Measurements from ENCODE around the gene IMPA2.
"Not testable (repeated sequence)": the region's sequence is repeated elsewhere in the genome, so short reads cannot be mapped to it uniquely, and the experiment has no call there.

Gene IMPA2

DNA sequence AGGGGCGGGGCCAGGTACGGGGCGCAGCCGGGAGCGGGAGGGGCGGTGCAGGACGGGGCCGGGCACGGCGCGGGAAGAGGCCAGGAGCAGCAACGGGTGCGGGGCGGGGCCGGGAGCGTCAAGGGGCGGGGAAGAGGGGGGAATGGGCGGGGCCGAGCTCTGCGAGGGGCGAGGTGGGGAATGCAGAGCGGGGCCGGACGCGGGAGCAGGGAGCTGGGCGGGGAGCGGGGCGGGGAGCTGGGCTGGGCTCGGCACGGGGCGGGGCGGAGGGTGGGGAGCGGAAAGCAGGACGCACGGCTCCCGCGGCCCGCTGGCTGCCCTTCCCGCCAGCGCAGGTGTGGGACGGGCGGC, at the start of gene IMPA2:
TSS of gene IMPA2 (plus strand) at position 316 of the 351 bp plus-strand sequence. CDS start 163 bp downstream, outside the sequence.
- no peak for DNase-seq (ENCODE audit: low spot score)

- no peak for DNase-seq (ENCODE audit: low spot score)
Measured at GRCh38 chr18:11932393-11932792, 48.9 kb upstream of the IMPA2 start.

GRCh38 chr18:11937874-11938478, 43.3 kb upstream of the IMPA2 start:
- peak; percentile 84 for DNase-seq (ENCODE audit: low spot score)

- DNase-seq (ENCODE audit: low spot score): no peak
Measured at GRCh38 chr18:11940956-11941355, 40.4 kb upstream of the IMPA2 start.

GRCh38 chr18:11943551-11943950, 37.8 kb upstream of the IMPA2 start:
- DNase-seq (ENCODE audit: low spot score): no peak

- no peak for DNase-seq (ENCODE audit: low spot score)
Measured at GRCh38 chr18:11944252-11944651, 37.1 kb upstream of the IMPA2 start.

DNA sequence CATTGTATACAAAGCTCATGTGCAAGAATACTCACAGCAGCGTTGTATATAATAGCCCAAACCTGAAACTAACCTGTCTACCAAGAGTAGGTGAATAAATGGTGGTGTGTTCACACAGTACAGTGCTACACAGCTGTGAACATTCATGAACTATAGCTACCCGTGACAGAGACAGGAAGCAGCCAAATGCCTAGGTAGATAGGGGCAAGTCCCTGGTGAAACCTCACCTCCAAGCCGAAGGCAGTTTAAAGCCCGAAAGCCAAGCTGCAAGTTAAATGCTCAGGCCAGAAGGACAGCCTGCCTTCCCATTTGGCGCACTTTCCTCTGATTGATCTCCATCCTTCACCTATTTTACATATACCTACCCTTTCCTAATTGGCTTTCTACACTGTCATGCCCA, 36.5 kb upstream of the IMPA2 start:
- no peak for DNase-seq (ENCODE audit: low spot score)

GRCh38 chr18:11945834-11946659, 35.3 kb upstream of the IMPA2 start:
- DNase-seq (ENCODE audit: low spot score): not testable (repeated sequence)

GRCh38 chr18:11946756-11947155, 34.6 kb upstream of the IMPA2 start:
- no peak for DNase-seq (ENCODE audit: low spot score)

DNA sequence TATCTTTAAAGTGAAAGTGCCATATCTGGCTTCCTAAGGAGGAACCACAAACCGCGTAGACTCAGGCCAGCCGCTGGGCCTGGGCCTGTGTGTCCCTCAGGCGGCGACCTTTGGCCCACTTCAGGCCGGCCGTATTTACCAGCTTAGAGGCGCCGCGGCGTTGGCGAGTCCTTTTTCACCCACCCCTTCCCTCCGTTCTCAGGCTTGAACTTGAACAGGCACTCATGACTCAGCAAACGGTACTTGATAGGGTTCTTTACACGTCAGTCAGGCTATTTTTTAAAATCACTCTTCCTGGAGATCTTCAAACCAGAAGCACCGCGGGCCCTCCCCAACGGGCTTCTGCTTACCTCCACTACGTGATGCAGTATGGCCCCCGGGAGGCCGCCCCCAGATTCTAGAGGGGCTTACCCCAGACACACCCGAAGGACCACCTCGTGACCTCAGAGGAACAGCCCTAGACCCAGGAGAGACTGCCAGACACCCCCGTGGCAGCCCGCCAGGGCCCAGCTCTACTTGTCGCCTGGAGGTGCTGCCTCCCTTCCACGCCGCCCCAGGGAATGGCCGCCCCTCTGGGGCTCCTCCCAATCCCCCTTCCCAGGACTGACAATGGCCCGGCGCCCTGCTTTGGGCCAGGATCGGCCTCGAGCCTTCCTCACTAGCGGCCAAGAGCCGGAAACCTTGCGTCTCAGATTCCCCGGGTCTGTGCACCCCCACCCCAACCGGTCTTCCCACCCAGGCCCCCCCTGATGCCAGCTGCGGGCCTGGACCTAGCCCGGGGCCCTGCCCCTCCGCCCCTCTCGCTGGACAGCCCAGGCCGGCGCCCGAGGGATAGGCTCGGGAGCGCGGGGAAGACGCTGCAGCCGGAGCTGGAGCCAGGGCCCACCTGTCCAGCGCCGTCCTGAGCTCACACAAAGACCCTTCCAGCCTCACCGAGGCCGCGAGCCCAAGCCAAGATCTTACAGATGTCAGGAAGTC, 33.8 kb upstream of the IMPA2 start:
- peak; percentile 67 for DNase-seq (ENCODE audit: low spot score)

- no peak for DNase-seq (ENCODE audit: low spot score)
Measured at GRCh38 chr18:11948852-11949523, 32.3 kb upstream of the IMPA2 start.

GRCh38 chr18:11950824-11951223, 30.5 kb upstream of the IMPA2 start:
- DNase-seq (ENCODE audit: low spot score): no peak

DNA sequence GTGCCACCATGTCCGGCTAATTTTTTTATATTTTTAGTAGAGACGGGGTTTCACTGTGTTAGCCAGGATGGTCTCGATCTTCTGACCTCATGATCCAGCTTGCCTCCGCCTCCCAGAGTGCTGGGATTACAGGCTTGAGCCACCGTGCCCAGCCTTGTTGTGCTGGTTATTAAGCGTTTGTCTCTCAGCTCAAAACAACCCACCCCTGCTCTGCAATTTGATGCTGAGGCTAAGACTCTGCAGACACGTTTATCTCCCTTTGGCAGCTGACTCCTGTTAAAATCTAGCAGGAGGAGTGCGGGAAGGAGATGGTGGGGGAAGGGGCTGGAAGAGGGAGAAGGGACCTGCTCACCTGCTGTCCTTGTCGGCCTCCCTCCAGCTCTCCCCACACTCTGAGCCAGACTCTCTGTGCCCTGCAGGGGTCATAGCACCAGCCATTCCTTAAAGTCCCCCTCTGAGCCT, 29.9 kb upstream of the IMPA2 start:
- DNase-seq (ENCODE audit: low spot score): no peak

DNA sequence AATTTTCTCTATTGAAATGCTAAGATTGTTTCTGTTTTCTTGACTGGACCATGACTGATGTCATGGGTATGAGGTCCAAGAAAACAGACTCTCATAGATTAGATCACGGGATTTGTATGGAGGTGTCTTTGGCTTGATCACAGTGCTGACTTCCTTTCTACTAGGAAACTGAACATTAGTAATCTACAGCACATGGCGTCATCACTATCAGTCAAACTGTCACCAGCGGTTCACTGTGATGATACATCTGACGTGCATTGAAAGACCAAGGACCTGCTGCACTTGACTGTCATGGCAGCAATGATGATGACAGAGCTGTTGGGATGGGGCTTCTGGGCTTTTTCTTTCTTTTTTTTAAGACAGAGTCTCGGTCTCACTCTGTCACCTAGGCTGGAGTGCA, 28.2 kb upstream of the IMPA2 start:
- no peak for DNase-seq (ENCODE audit: low spot score)

DNA sequence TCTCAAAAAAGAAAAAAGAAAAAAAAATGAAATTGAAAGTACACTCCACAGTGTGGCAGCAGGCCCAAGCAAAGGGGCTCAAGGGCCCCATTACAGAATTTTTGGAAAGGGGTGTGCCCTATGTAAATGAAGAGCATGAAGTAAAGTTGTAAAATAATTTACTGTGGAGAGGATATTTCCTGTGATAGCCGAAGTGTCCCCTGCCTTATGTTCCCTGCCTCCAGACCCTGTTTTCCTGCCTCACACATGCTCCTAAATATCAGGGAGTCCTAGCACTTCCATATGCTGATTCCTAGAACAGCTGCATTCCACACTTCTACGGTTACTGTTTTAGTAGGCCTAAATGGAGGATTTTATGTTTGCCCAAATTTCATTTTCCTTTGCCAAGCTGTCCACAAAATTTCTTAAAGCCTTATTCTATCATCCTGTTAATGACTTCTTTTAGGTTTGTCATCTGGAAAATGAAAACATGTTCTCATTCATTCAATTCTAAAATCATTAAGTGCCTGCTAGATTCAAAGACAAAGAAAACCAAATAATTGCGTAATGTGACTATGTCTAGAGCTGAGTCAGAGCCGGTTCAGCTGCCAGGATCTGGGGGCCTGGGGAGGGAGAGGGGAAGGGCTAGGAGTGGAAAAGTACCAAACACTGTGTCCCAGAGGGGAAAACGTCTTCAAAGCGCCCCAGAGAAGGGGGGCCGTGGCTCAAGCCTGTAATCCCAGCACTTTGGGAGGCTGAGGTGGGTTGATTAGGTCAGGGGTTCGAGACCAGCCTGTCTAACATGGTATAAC, 25.9 kb upstream of the IMPA2 start:
- DNase-seq (ENCODE audit: low spot score): peak; percentile 73

GRCh38 chr18:11956371-11957308, 24.7 kb upstream of the IMPA2 start:
- no peak for DNase-seq (ENCODE audit: low spot score)

DNA sequence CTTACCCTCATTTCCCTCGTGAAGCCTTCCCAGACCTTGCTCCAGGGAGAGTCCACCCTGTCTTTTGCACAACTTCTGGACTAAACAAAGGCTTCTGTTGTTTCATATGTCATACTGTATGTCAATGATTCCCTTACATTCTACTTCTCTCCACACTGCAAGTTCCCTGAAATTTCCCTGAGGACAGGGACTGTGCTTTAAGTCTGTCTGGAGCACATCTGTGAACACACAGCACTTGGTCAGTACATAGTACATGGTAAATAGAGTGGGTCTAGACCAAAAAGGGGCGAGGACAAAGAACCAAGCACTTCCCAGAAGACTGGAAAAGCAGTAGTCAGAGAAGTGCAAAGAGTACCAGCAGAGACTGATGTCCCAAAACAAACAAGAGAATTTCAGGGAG, 23.7 kb upstream of the IMPA2 start:
- DNase-seq (ENCODE audit: low spot score): no peak

- not testable (repeated sequence) for DNase-seq (ENCODE audit: low spot score)
Measured at GRCh38 chr18:11959651-11960050, 21.7 kb upstream of the IMPA2 start.

GRCh38 chr18:11960743-11961380, 20.4 kb upstream of the IMPA2 start:
- no peak for DNase-seq (ENCODE audit: low spot score)
